ENCODE measurements around the gene FNDC3A.
"Not testable (repeated sequence)": the region's sequence is repeated elsewhere in the genome, so short reads cannot be mapped to it uniquely, and the experiment has no call there.

Gene FNDC3A

GRCh38 chr13:49132479-49133002, 156.8 kb downstream of the FNDC3A start:
- H3K4me3 ChIP-seq (ENCODE audit: low read depth, low read length) = no peak overlapping the region

GRCh38 chr13:49134305-49134704, 158.6 kb downstream of the FNDC3A start:
- no peak overlapping the region for H3K4me3 ChIP-seq (ENCODE audit: low read depth, low read length)

GRCh38 chr13:49137138-49137643, 161.5 kb downstream of the FNDC3A start:
- not testable (repeated sequence) for H3K4me3 ChIP-seq (ENCODE audit: low read depth, low read length)

GRCh38 chr13:49140910-49141611, 165.3 kb downstream of the FNDC3A start:
- no peak overlapping the region for H3K4me3 ChIP-seq (ENCODE audit: low read depth, low read length)

- no peak overlapping the region for H3K4me3 ChIP-seq (ENCODE audit: low read depth, low read length)
Measured at GRCh38 chr13:49146950-49147355, 171.2 kb downstream of the FNDC3A start.

GRCh38 chr13:49148405-49148804, 172.7 kb downstream of the FNDC3A start:
- H3K4me3 ChIP-seq (ENCODE audit: low read depth, low read length) = no peak overlapping the region

- H3K4me3 ChIP-seq (ENCODE audit: low read depth, low read length) = not testable (repeated sequence)
Measured at GRCh38 chr13:49157955-49158584, 182.4 kb downstream of the FNDC3A start.

GRCh38 chr13:49163162-49163561, 187.4 kb downstream of the FNDC3A start:
- not testable (repeated sequence) for H3K4me3 ChIP-seq (ENCODE audit: low read depth, low read length)

GRCh38 chr13:49164712-49165111, 189.0 kb downstream of the FNDC3A start:
- no peak overlapping the region for H3K4me3 ChIP-seq (ENCODE audit: low read depth, low read length)

GRCh38 chr13:49165798-49166752, 190.4 kb downstream of the FNDC3A start:
- H3K4me3 ChIP-seq (ENCODE audit: low read depth, low read length) = no peak overlapping the region

GRCh38 chr13:49171359-49171758, 195.6 kb downstream of the FNDC3A start:
- no peak overlapping the region for H3K4me3 ChIP-seq (ENCODE audit: low read depth, low read length)

- H3K4me3 ChIP-seq (ENCODE audit: low read depth, low read length) = no peak overlapping the region
Measured at GRCh38 chr13:49183672-49184325, 208.1 kb downstream of the FNDC3A start.

GRCh38 chr13:49184621-49185020, 208.9 kb downstream of the FNDC3A start:
- H3K4me3 ChIP-seq (ENCODE audit: low read depth, low read length) = no peak overlapping the region

- no peak overlapping the region for H3K4me3 ChIP-seq (ENCODE audit: low read depth, low read length)
Measured at GRCh38 chr13:49185264-49185663, 209.6 kb downstream of the FNDC3A start.

GRCh38 chr13:49190901-49191300, 215.2 kb downstream of the FNDC3A start:
- no peak overlapping the region for H3K4me3 ChIP-seq (ENCODE audit: low read depth, low read length)

- no peak overlapping the region for H3K4me3 ChIP-seq (ENCODE audit: low read depth, low read length)
Measured at GRCh38 chr13:49206641-49207040, 230.9 kb downstream of the FNDC3A start.

- no peak overlapping the region for H3K4me3 ChIP-seq (ENCODE audit: low read depth, low read length)
Measured at GRCh38 chr13:49208619-49209018, 232.9 kb downstream of the FNDC3A start.

GRCh38 chr13:49210114-49210513, 234.4 kb downstream of the FNDC3A start:
- H3K4me3 ChIP-seq (ENCODE audit: low read depth, low read length) = no peak overlapping the region

- H3K4me3 ChIP-seq (ENCODE audit: low read depth, low read length) = no peak overlapping the region
Measured at GRCh38 chr13:49210669-49211068, 235.0 kb downstream of the FNDC3A start.

GRCh38 chr13:49213539-49213938, 237.8 kb downstream of the FNDC3A start:
- H3K4me3 ChIP-seq (ENCODE audit: low read depth, low read length) = no peak overlapping the region

Data from iPS-11a (cell line).